HG02763 (cell line): ENCODE results near the gene PCDH10.

Source experiments
- ATAC-seq: cut with Tn5 transposase; IDR thresholded peaks from one replicate; pipeline ENCODE4 v1.9.1; 2021; ENCODE audit warnings: mild to moderate bottlenecking, moderate library complexity; ENCODE audit not compliant: unreplicated experiment

Gene PCDH10

GRCh38 chr4:133150486-133151340, 1.6 kb downstream of the PCDH10 start:
- ATAC-seq: no peak

- no peak for ATAC-seq
These were observed 2.2 kb downstream of the PCDH10 start for GRCh38 chr4:133151341-133151690.

GRCh38 chr4:133151691-133152329, 2.7 kb downstream of the PCDH10 start:
- ATAC-seq: no peak

GRCh38 chr4:133152330-133152821, 3.3 kb downstream of the PCDH10 start:
- no peak for ATAC-seq

GRCh38 chr4:133152831-133153481, 3.9 kb downstream of the PCDH10 start:
- no peak for ATAC-seq

GRCh38 chr4:133154725-133155124, 5.6 kb downstream of the PCDH10 start:
- no peak for ATAC-seq

GRCh38 chr4:133156096-133156495, 7.0 kb downstream of the PCDH10 start:
- no peak for ATAC-seq

GRCh38 chr4:133156556-133156955, 7.5 kb downstream of the PCDH10 start:
- no peak for ATAC-seq

GRCh38 chr4:133157460-133158160, 8.5 kb downstream of the PCDH10 start:
- no peak for ATAC-seq

- no peak for ATAC-seq
These were observed 11.8 kb downstream of the PCDH10 start for GRCh38 chr4:133160853-133161252.

GRCh38 chr4:133161570-133162295, 12.6 kb downstream of the PCDH10 start:
- ATAC-seq: no peak

- no peak for ATAC-seq
These were observed 13.8 kb downstream of the PCDH10 start for GRCh38 chr4:133162941-133163340.

GRCh38 chr4:133178956-133179355, 29.9 kb downstream of the PCDH10 start:
- no peak for ATAC-seq

- ATAC-seq: no peak
These were observed 37.1 kb downstream of the PCDH10 start for GRCh38 chr4:133186210-133186609.

GRCh38 chr4:133186845-133187244, 37.8 kb downstream of the PCDH10 start:
- ATAC-seq: no peak

GRCh38 chr4:133188433-133189146, 39.5 kb downstream of the PCDH10 start:
- no peak for ATAC-seq

GRCh38 chr4:133189147-133189517, 40.0 kb downstream of the PCDH10 start:
- no peak for ATAC-seq

- ATAC-seq: no peak
These were observed 41.0 kb downstream of the PCDH10 start for GRCh38 chr4:133190098-133190497.

- no peak for ATAC-seq
These were observed 59.7 kb downstream of the PCDH10 start for GRCh38 chr4:133208694-133209285.
